Measurements from ENCODE around the gene AP1G1. TPM values are rescaled to one million over a fixed set of nuclear protein-coding genes. Genes with fewer than 3 reads are reported as not detected.

The AP1G1 gene
- total RNA-seq, 1 donor from 2014 or later: 109 TPM

- peaks cover 48% of the 10 kb centered on the region for H3K36me3 Mint-ChIP-seq
Observed at GRCh38 chr16:71754108-71754507, 54.5 kb downstream of the AP1G1 start.

GRCh38 chr16:71748226-71748625 lies 60.4 kb downstream of the AP1G1 start:
- Mint-ChIP-seq H3K4me3 (no peak overlapping the region), H3K27me3 (ENCODE audit: low read depth) (no peaks in the 10 kb centered on the region), H3K9me3 (no peaks in the 10 kb centered on the region), H3K27ac (no peak overlapping the region), H3K36me3 (peaks cover 40% of the 10 kb centered on the region), H3K4me1 (no peaks in the 10 kb centered on the region)
- no peak for TF ChIP-seq CTCF (IDR thresholded peaks at IDR 0.05; ENCODE audit: unreplicated experiment)
- DNase-seq (ENCODE audit: low spot score in 2 of 2, unreplicated experiment in 2 of 2): no peak

More at GRCh38 chr16:71754108-71754507, 54.5 kb downstream of the AP1G1 start:
- Mint-ChIP-seq H3K4me1 (no peaks in the 10 kb centered on the region), H3K27me3 (ENCODE audit: low read depth) (no peaks in the 10 kb centered on the region), H3K27ac (no peak overlapping the region), H3K9me3 (no peaks in the 10 kb centered on the region), H3K4me3 (no peak overlapping the region)
- TF ChIP-seq CTCF (IDR thresholded peaks at IDR 0.05; ENCODE audit: unreplicated experiment): no peak
- DNase-seq (ENCODE audit: low spot score in 2 of 2, unreplicated experiment in 2 of 2): no peak

GRCh38 chr16:71746442-71747046 lies 62.1 kb downstream of the AP1G1 start:
- Mint-ChIP-seq H3K27ac (no peak overlapping the region), H3K27me3 (ENCODE audit: low read depth) (no peaks in the 10 kb centered on the region), H3K36me3 (peaks cover 41% of the 10 kb centered on the region), H3K4me3 (no peak overlapping the region), H3K9me3 (no peaks in the 10 kb centered on the region), H3K4me1 (no peaks in the 10 kb centered on the region)
- no peak for DNase-seq (ENCODE audit: low spot score in 2 of 2, unreplicated experiment in 2 of 2)
- peak; percentile 56 for TF ChIP-seq CTCF (IDR thresholded peaks at IDR 0.05; ENCODE audit: unreplicated experiment)

GRCh38 chr16:71738855-71739254 lies 69.8 kb downstream of the AP1G1 start:
- no peak overlapping the region for H3K4me3 Mint-ChIP-seq
- H3K27ac Mint-ChIP-seq: no peak overlapping the region
- H3K36me3 Mint-ChIP-seq: peaks cover 40% of the 10 kb centered on the region

GRCh38 chr16:71737501-71737900 lies 71.1 kb downstream of the AP1G1 start:
- Mint-ChIP-seq H3K4me3 (no peak overlapping the region), H3K36me3 (peaks cover 44% of the 10 kb centered on the region)
- TF ChIP-seq CTCF (IDR thresholded peaks at IDR 0.05; ENCODE audit: unreplicated experiment): no peak

More at GRCh38 chr16:71738855-71739254, 69.8 kb downstream of the AP1G1 start:
- no peak for DNase-seq (ENCODE audit: low spot score in 2 of 2, unreplicated experiment in 2 of 2)
- no peak for TF ChIP-seq CTCF (IDR thresholded peaks at IDR 0.05; ENCODE audit: unreplicated experiment)
- Mint-ChIP-seq H3K27me3 (ENCODE audit: low read depth) (no peaks in the 10 kb centered on the region), H3K4me1 (no peaks in the 10 kb centered on the region), H3K9me3 (no peaks in the 10 kb centered on the region)

More at GRCh38 chr16:71737501-71737900, 71.1 kb downstream of the AP1G1 start:
- H3K9me3 Mint-ChIP-seq: no peaks in the 10 kb centered on the region
- H3K27ac Mint-ChIP-seq: no peak overlapping the region
- DNase-seq (ENCODE audit: low spot score in 2 of 2, unreplicated experiment in 2 of 2): no peak
- H3K27me3 Mint-ChIP-seq (ENCODE audit: low read depth): no peaks in the 10 kb centered on the region
- H3K4me1 Mint-ChIP-seq: no peaks in the 10 kb centered on the region

Measured in mesothelial cell of epicardium (in vitro differentiated cells).